CD14-positive monocyte (primary cell): ENCODE data around the gene CDK19. TPM values are rescaled to one million over a fixed set of nuclear protein-coding genes. Genes with fewer than 3 reads are reported as not detected.

Experiments
- DNase-seq, 3 donors: peaks; one replicate each; pipeline ENCODE4 v3.0.0-alpha.2; 2011 to 2022
- H2AFZ ChIP-seq: 2 replicates; pipeline ENCODE4 v1.6.0; 2012; ENCODE audit warnings: mild to moderate bottlenecking, low read depth, low read length, inconsistent platforms; ENCODE audit not compliant: insufficient read depth, poor library complexity, severe bottlenecking
- H3K27ac ChIP-seq, 2 donors: 1 replicate in 1 of 2; 2 replicates in 1 of 2; pipeline ENCODE4 v1.5.1; 2012 to 2013; ENCODE audit warnings: low read length in 2 of 2, control low read depth in 1 of 2, inconsistent platforms in 1 of 2, low read depth in 1 of 2, mild to moderate bottlenecking in 1 of 2
- H3K27me3 ChIP-seq, 2 donors: one replicate each; pipeline versions ENCODE4 v1.6.0 to v1.6.1; 2011 to 2013; ENCODE audit warnings: low read length in 2 of 2; ENCODE audit not compliant: control insufficient read depth in 2 of 2, insufficient read depth in 2 of 2
- H3K36me3 ChIP-seq, 2 donors: replicated peaks in 1 of 2; 1 replicate in 1 of 2; 2 replicates in 1 of 2; pipeline versions ENCODE4 v1.5.1 to v1.6.1; 2012 to 2013; ENCODE audit warnings: low read length in 2 of 2, control low read depth in 1 of 2, inconsistent platforms in 1 of 2, mild to moderate bottlenecking in 1 of 2; ENCODE audit not compliant: insufficient read depth in 2 of 2, control insufficient read depth in 1 of 2
- H3K4me1 ChIP-seq, 2 donors: 1 replicate in 1 of 2; 2 replicates in 1 of 2; pipeline versions ENCODE4 v1.5.1 to v1.6.1; 2012 to 2013; ENCODE audit warnings: low read length in 2 of 2, control low read depth in 1 of 2, inconsistent platforms in 1 of 2, mild to moderate bottlenecking in 1 of 2, moderate library complexity in 1 of 2; ENCODE audit not compliant: insufficient read depth in 2 of 2, control insufficient read depth in 1 of 2
- H3K4me2 ChIP-seq: replicated peaks from 2 replicates; pipeline ENCODE3; 2012; ENCODE audit warnings: low read length, moderate library complexity, mild to moderate bottlenecking; ENCODE audit not compliant: poor library complexity, severe bottlenecking; ENCODE audit errors: extremely low read depth
- H3K4me3 ChIP-seq, 3 experiments: fragments of 200-600 bp in 1 of 3; sonication (generic) in 1 of 3; replicated peaks in 1 of 3; 1 replicate in 2 of 3; 2 replicates in 1 of 3; pipeline ENCODE4 v1.5.1; 2011 to 2013; ENCODE audit warnings: low read length in 3 of 3, mild to moderate bottlenecking in 3 of 3, control low read depth in 2 of 3, low read depth in 2 of 3, inconsistent platforms in 1 of 3, moderate library complexity in 1 of 3
- H3K79me2 ChIP-seq: 2 replicates; pipeline ENCODE4 v1.6.0; 2012; ENCODE audit warnings: mild to moderate bottlenecking, control low read depth, inconsistent platforms, low read length, moderate library complexity; ENCODE audit not compliant: insufficient read depth
- H3K9ac ChIP-seq: 2 replicates; pipeline ENCODE4 v1.6.0; 2017; ENCODE audit warnings: low read length, mild to moderate bottlenecking; ENCODE audit not compliant: insufficient read depth, poor library complexity, severe bottlenecking
- H3K9me3 ChIP-seq, 2 donors: replicated peaks in 1 of 2; 1 replicate in 1 of 2; 2 replicates in 1 of 2; pipeline versions ENCODE4 v1.5.1 to v1.6.1; 2012 to 2013; ENCODE audit warnings: low read length in 2 of 2, control low read depth in 1 of 2; ENCODE audit not compliant: control insufficient read depth in 1 of 2, insufficient read depth in 1 of 2
- H4K20me1 ChIP-seq: 2 replicates; pipeline ENCODE4 v1.6.0; 2012; ENCODE audit warnings: mild to moderate bottlenecking, low read length, control low read depth, moderate library complexity; ENCODE audit not compliant: insufficient read depth
- H3K27ac Mint-ChIP-seq, 7 donors: one replicate each; pipeline ENCODE4 v1.8.0; 2020; ENCODE audit warnings: mild to moderate bottlenecking in 7 of 7, mixed read lengths in 7 of 7, moderate library complexity in 6 of 7, inconsistent platforms in 2 of 7
- H3K27me3 Mint-ChIP-seq, 3 donors: one replicate each; pipeline ENCODE4 v1.8.0; 2021 to 2022; ENCODE audit warnings: low read depth in 3 of 3, mild to moderate bottlenecking in 3 of 3, mixed read lengths in 3 of 3, moderate library complexity in 3 of 3, inconsistent platforms in 1 of 3
- H3K36me3 Mint-ChIP-seq, 2 donors: one replicate each; pipeline ENCODE4 v1.8.0; 2020; ENCODE audit warnings: mixed read lengths in 2 of 2, inconsistent platforms in 1 of 2, mild to moderate bottlenecking in 1 of 2
- H3K4me1 Mint-ChIP-seq: one replicate; pipeline ENCODE4 v1.8.0; 2020; ENCODE audit warnings: mild to moderate bottlenecking, mixed read lengths
- H3K4me3 Mint-ChIP-seq, 2 donors: one replicate each; pipeline ENCODE4 v1.8.0; 2020; ENCODE audit warnings: mild to moderate bottlenecking in 2 of 2, mixed read lengths in 2 of 2, moderate library complexity in 1 of 2
- H3K9me3 Mint-ChIP-seq, 7 donors: one replicate each; pipeline ENCODE4 v1.8.0; 2020 to 2022; ENCODE audit warnings: mixed read lengths in 7 of 7, mild to moderate bottlenecking in 6 of 7, moderate library complexity in 6 of 7, inconsistent platforms in 2 of 7
- CTCF ChIP-seq: fragments of 200-600 bp; IDR thresholded peaks from one replicate; pipeline ENCODE4 v1.8.0; 2022; ENCODE audit warnings: antibody characterized with exemption, mild to moderate bottlenecking
- WGBS: methylation state at CpG from one replicate; pipeline ENCODE4 v1.1.5; 2013; ENCODE audit warnings: missing lambda C conversion rate; ENCODE audit not compliant: insufficient coverage; 5-methylcytosine and 5-hydroxymethylcytosine counted together
- intact Hi-C, 2 donors: fragments of 100-400 bp; cut with micrococcal nuclease; formaldehyde crosslinking; loops; one replicate each; pipeline versions ENCODE4 v1.15.0 to v1.15.1; 2023
- polyA plus RNA-seq, 3 donors: library from polyadenylated mRNA; depleted of rRNA in 1 of 3; unstranded in 2 of 3; stranded (reverse) in 1 of 3; fragments of 300-500 nt in 2 of 3; fragments of >200 nt in 1 of 3; fragmentation: Illumina TruSeq in 2 of 3; gene quantifications; 1 replicate in 2 of 3; 2 replicates in 1 of 3; pipeline ENCODE4 v1.2.3, GENCODE V29; 2012 to 2021

CDK19 gene
- polyA plus RNA-seq, 3 donors: 2.7 to 12.0 (median 3.9) TPM

- Mint-ChIP-seq H3K27me3 (no peaks in the 10 kb centered on the region), H3K4me3 (no peak overlapping the region), H3K27ac (no peak overlapping the region), H3K4me1 (no peaks in the 10 kb centered on the region), H3K9me3 (peaks cover 4 to 17% (median 9%) of the 10 kb centered on the region in 7 donors), H3K36me3 (peaks cover 47 to 54% of the 10 kb centered on the region in 2 donors)
- Histone ChIP-seq H3K4me1 (no peaks in the 10 kb centered on the region), H4K20me1 (no peaks in the 10 kb centered on the region), H3K9ac (no peak overlapping the region), H3K36me3 (peaks cover 17 to 40% of the 10 kb centered on the region in 2 donors), H3K4me2 (no peak overlapping the region), H3K27me3 (no peaks in the 10 kb centered on the region), H3K27ac (no peak overlapping the region), H2AFZ (no peak overlapping the region), H3K79me2 (no peaks in the 10 kb centered on the region), H3K9me3 (peaks cover 14 to 15% of the 10 kb centered on the region in 2 donors), H3K4me3 (no peak overlapping the region)
- TF ChIP-seq CTCF: no peak
- WGBS: no CpG with 5 or more reads among the region's 2 CpGs
- intact Hi-C loops: no loop called here
- no peak for DNase-seq
These were observed 172.1 kb downstream of the CDK19 start for GRCh38 chr6:110643175-110643574.

GRCh38 chr6:110642711-110643110, 172.6 kb downstream of the CDK19 start:
- Mint-ChIP-seq H3K4me3 (no peak overlapping the region), H3K27me3 (no peaks in the 10 kb centered on the region), H3K9me3 (peaks cover 4 to 17% (median 9%) of the 10 kb centered on the region in 7 donors), H3K27ac (no peak overlapping the region), H3K4me1 (no peaks in the 10 kb centered on the region), H3K36me3 (peaks cover 51 to 59% of the 10 kb centered on the region in 2 donors)
- peaks cover 17 to 43% of the 10 kb centered on the region in 2 donors for H3K36me3 ChIP-seq
- no peaks in the 10 kb centered on the region for H4K20me1 ChIP-seq
- no peaks in the 10 kb centered on the region for H3K79me2 ChIP-seq
- no peak for TF ChIP-seq CTCF
- no peak overlapping the region for H3K9ac ChIP-seq
- H3K4me2 ChIP-seq: no peak overlapping the region
- DNase-seq: no peak
- H3K27ac ChIP-seq: no peak overlapping the region
- intact Hi-C loops: no loop called here
- H3K27me3 ChIP-seq: no peaks in the 10 kb centered on the region
- no peaks in the 10 kb centered on the region for H3K4me1 ChIP-seq
- no peak overlapping the region for H2AFZ ChIP-seq
- peaks cover 14 to 15% of the 10 kb centered on the region in 2 donors for H3K9me3 ChIP-seq
- H3K4me3 ChIP-seq: no peak overlapping the region
